Upper lobe of left lung (tissue), 4 donors: ENCODE data around the gene NSDHL.

Experiments
- CTCF ChIP-seq, 6 experiments: fragments of 450-650 bp in 4 of 6; fragments of 200-600 bp in 2 of 6; sonication (generic) in 2 of 6; IDR thresholded peaks; one replicate each; pipeline ENCODE4 v1.5.1; 2016 to 2019; ENCODE audit warnings: antibody characterized with exemption in 6 of 6
- EP300 ChIP-seq, 4 donors: sonication (generic); formaldehyde crosslinking; IDR thresholded peaks; one replicate each; pipeline ENCODE4 v1.5.1; 2017; ENCODE audit warnings: antibody characterized with exemption in 4 of 4, control low read depth in 2 of 4
- POLR2A ChIP-seq, 4 donors: fragments of 450-650 bp; IDR thresholded peaks; one replicate each; pipeline ENCODE4 v1.5.1; 2016 to 2017; ENCODE audit warnings: antibody characterized with exemption in 4 of 4, mild to moderate bottlenecking in 2 of 4
- POLR2AphosphoS5 ChIP-seq, 2 donors: sonication (generic); formaldehyde crosslinking; IDR thresholded peaks; one replicate each; pipeline ENCODE4 v1.5.1; 2017; ENCODE audit warnings: antibody characterized with exemption in 2 of 2

GRCh38 chrX:152810403-152810802 is 20.5 kb upstream of the NSDHL start:
- TF ChIP-seq CTCF (IDR thresholded peaks at IDR 0.05) (no peak), EP300 (IDR thresholded peaks at IDR 0.05) (no peak), POLR2AphosphoS5 (IDR thresholded peaks at IDR 0.05) (no peak), POLR2A (IDR thresholded peaks at IDR 0.05) (no peak)
